K562 (cell line): ENCODE results near the gene USP35. TPM values are rescaled to one million over a fixed set of nuclear protein-coding genes. Genes with fewer than 3 reads are reported as not detected.

ENCODE experiments used
- ATAC-seq: fragments of 200-7000 bp; cut with Tn5 transposase; 3 replicates; pipeline ENCODE4 v1.9.1; 2020; ENCODE audit warnings: moderate library complexity
- BruUV-seq: library from RNA; stranded (reverse); fragments of 400-500 nt; replicated peaks from 2 replicates; lab custom pipeline; 2021; lab: Mats Ljungman, UMichigan
- CTCF ChIA-PET: fragments of 300-600 bp; formaldehyde crosslinking; extraction: SDS; loops from one replicate; lab custom pipeline; 2021; ENCODE audit warnings: low intra/inter-chr PET ratio; lab: Yijun Ruan, JAX
- POLR2A ChIA-PET: fragments of 300-600, 350-650 bp; sonication (Branson Sonifier 250); formaldehyde crosslinking; extraction: SDS; loops from one replicate; lab custom pipeline; 2021; ENCODE audit warnings: antibody characterized with exemption, inconsistent platforms; lab: Yijun Ruan, JAX
- DNase-seq, 4 experiments: peaks; one replicate each; pipeline versions ENCODE4 v3.0.0 to v3.0.0-alpha.2; 2011 to 2018; ENCODE audit warnings: low spot score in 3 of 4, mixed read lengths in 3 of 4; ENCODE audit errors: extremely low read depth in 1 of 4
- FAIRE-seq: peaks from 2 replicates; lab custom pipeline; 2011; peaks lifted over from hg19 to GRCh38; lab: Jason Lieb, UNC
- H2AFZ ChIP-seq: 2 replicates; pipeline ENCODE4 v1.6.0; 2011; ENCODE audit warnings: low read depth, low read length, control low read depth, inconsistent platforms
- H3K27ac ChIP-seq: fragments of 200-600 bp; 3 replicates; pipeline ENCODE4 v1.8.0; 2011; ENCODE audit warnings: low read depth, mild to moderate bottlenecking, control low read depth, inconsistent platforms, low read length, moderate library complexity, mixed read lengths; ENCODE audit errors: extremely low read depth
- H3K27me3 ChIP-seq, 2 experiments: fragments of 300-600 bp in 1 of 2; 2 replicates in 1 of 2; 3 replicates in 1 of 2; pipeline versions ENCODE4 v1.6.0 to v1.8.0; 2011; ENCODE audit warnings: inconsistent platforms in 2 of 2, low read length in 2 of 2, mild to moderate bottlenecking in 1 of 2, mixed read lengths in 1 of 2, moderate library complexity in 1 of 2; ENCODE audit not compliant: control insufficient read depth in 2 of 2, insufficient read depth in 2 of 2
- H3K36me3 ChIP-seq: fragments of 300-600 bp; 3 replicates; pipeline ENCODE4 v1.8.0; 2011; ENCODE audit warnings: mild to moderate bottlenecking, low read length, inconsistent platforms; ENCODE audit not compliant: control insufficient read depth, insufficient read depth
- H3K4me1 ChIP-seq, 2 experiments: fragments of 200-600 bp in 1 of 2; replicated peaks in 1 of 2; 2 replicates in 1 of 2; 3 replicates in 1 of 2; pipeline versions ENCODE4 v1.5.1 to v1.8.0; 2011; ENCODE audit warnings: inconsistent platforms in 2 of 2, low read length in 2 of 2, mild to moderate bottlenecking in 1 of 2, mixed read lengths in 1 of 2, moderate library complexity in 1 of 2; ENCODE audit not compliant: control insufficient read depth in 2 of 2, insufficient read depth in 2 of 2
- H3K4me2 ChIP-seq: 2 replicates; pipeline ENCODE4 v1.6.1; 2011; ENCODE audit warnings: low read length, control low read depth, inconsistent platforms, mixed read lengths; ENCODE audit not compliant: insufficient read depth
- H3K4me3 ChIP-seq: fragments of 200-600 bp; sonication (generic), shearing (Covaris generic); 2 replicates; pipeline ENCODE4 v1.5.1; 2016; ENCODE audit warnings: control low read depth, inconsistent platforms
- H3K79me2 ChIP-seq: fragments of 200-600 bp; 3 replicates; pipeline ENCODE4 v1.8.0; 2011; ENCODE audit warnings: low read length, inconsistent platforms; ENCODE audit not compliant: control insufficient read depth, insufficient read depth
- H3K9ac ChIP-seq, 2 experiments: 2 replicates each; pipeline versions ENCODE4 v1.6.0 to v1.6.1; 2011; ENCODE audit warnings: low read depth in 2 of 2, low read length in 2 of 2, control low read depth in 1 of 2, inconsistent platforms in 1 of 2, mild to moderate bottlenecking in 1 of 2, mixed read lengths in 1 of 2; ENCODE audit not compliant: insufficient read depth in 1 of 2
- H3K9me1 ChIP-seq: one replicate; pipeline ENCODE4 v1.6.0; 2011; ENCODE audit warnings: inconsistent platforms, mild to moderate bottlenecking, low read length, moderate library complexity; ENCODE audit not compliant: control insufficient read depth, insufficient read depth
- H3K9me3 ChIP-seq: replicated peaks from 2 replicates; pipeline ENCODE4 v1.5.1; 2011; ENCODE audit warnings: low read depth, low read length, inconsistent platforms; ENCODE audit not compliant: control insufficient read depth, insufficient read depth
- H4K20me1 ChIP-seq: replicated peaks from 2 replicates; pipeline ENCODE4 v1.6.1; 2011; ENCODE audit warnings: low read length, inconsistent platforms, mixed read lengths; ENCODE audit not compliant: control insufficient read depth, insufficient read depth
- ATF1 ChIP-seq, 2 experiments: fragments of 450-650 bp in 1 of 2; IDR thresholded peaks; 2 replicates each; pipeline ENCODE4 v1.6.1; 2016; ENCODE audit warnings: missing compliant biosample characterization in 1 of 2, missing genetic modification characterization in 1 of 2
- CREB3 ChIP-seq: fragments of 450-650 bp; conservative IDR thresholded peaks from 2 replicates; pipeline ENCODE4 v1.6.1; 2016; ENCODE audit warnings: missing genetic modification characterization, low read depth, mild to moderate bottlenecking, missing compliant biosample characterization, moderate library complexity
- JUND ChIP-seq, 2 experiments: IDR thresholded peaks; 2 replicates in 1 of 2; 3 replicates in 1 of 2; pipeline ENCODE4 v1.6.1; 2011; ENCODE audit warnings: borderline replicate concordance in 2 of 2, low read depth in 2 of 2, low read length in 2 of 2, improper control_type of control experiment in 1 of 2, missing biosample characterization in 1 of 2, missing genetic modification characterization in 1 of 2, missing genetic modification reagents in 1 of 2
- KHSRP ChIP-seq: fragments of 450-650 bp; IDR thresholded peaks from 2 replicates; pipeline ENCODE4 v1.6.1; 2017
- MIER1 ChIP-seq: fragments of 450-650 bp; IDR thresholded peaks from 2 replicates; pipeline ENCODE4 v1.6.1; 2016; ENCODE audit warnings: antibody characterized with exemption, mild to moderate bottlenecking, low read depth
- NFXL1 ChIP-seq: fragments of 450-650 bp; formaldehyde crosslinking; IDR thresholded peaks from 2 replicates; pipeline ENCODE4 v1.4.0; 2021; ENCODE audit warnings: mild to moderate bottlenecking
- RBM17 ChIP-seq: fragments of 200-400 bp; formaldehyde crosslinking; IDR thresholded peaks from 2 replicates; pipeline ENCODE4 v1.6.1; 2017; ENCODE audit warnings: low read depth, mild to moderate bottlenecking, low read length, borderline replicate concordance
- RBM22 ChIP-seq: fragments of 200-400 bp; formaldehyde crosslinking; IDR thresholded peaks from 2 replicates; pipeline ENCODE4 v1.6.1; 2018; ENCODE audit warnings: low read length, low read depth; ENCODE audit not compliant: poor library complexity, severe bottlenecking
- RBM39 ChIP-seq: fragments of 200-400 bp; formaldehyde crosslinking; optimal IDR thresholded peaks from 2 replicates; pipeline ENCODE3; 2018; ENCODE audit warnings: low read depth, low read length
- RHOXF2B ChIP-seq: fragments of 250-450 bp; sonication (Bioruptor Pico); conservative IDR thresholded peaks from 2 replicates; pipeline ENCODE4 v1.5.1; 2021
- SIN3B ChIP-seq: fragments of 450-650 bp; IDR thresholded peaks from 2 replicates; pipeline ENCODE4 v1.6.1; 2017; ENCODE audit warnings: low read depth, mild to moderate bottlenecking, moderate library complexity
- TBL1XR1 ChIP-seq, 2 experiments: IDR thresholded peaks; 2 replicates each; pipeline ENCODE4 v1.6.1; 2012; ENCODE audit warnings: improper control_type of control experiment in 2 of 2, low read length in 2 of 2, mild to moderate bottlenecking in 1 of 2
- ZNF274 ChIP-seq: IDR thresholded peaks from 2 replicates; pipeline ENCODE4 v1.6.1; 2011; ENCODE audit warnings: low read depth, mild to moderate bottlenecking, low read length, moderate library complexity, borderline replicate concordance
- ZNF589 ChIP-seq: fragments of 200-800 bp; sonication (Bioruptor generic); IDR thresholded peaks from 2 replicates; pipeline ENCODE4 v1.6.1; 2016; ENCODE audit warnings: low read depth, missing genetic modification characterization, missing compliant biosample characterization
- ZNF766 ChIP-seq: fragments of 200-800 bp; sonication (Bioruptor generic); conservative IDR thresholded peaks from 2 replicates; pipeline ENCODE4 v1.6.1; 2016; ENCODE audit warnings: missing genetic modification characterization, missing compliant biosample characterization
- WGBS: fragments of 100-300 bp; shearing (Covaris generic); methylation state at CpG from one replicate; pipeline ENCODE4 v1.1.6; 2016; ENCODE audit warnings: low coverage, mixed read lengths; ENCODE audit not compliant: insufficient coverage; ENCODE audit errors: missing lambda C conversion rate; 5-methylcytosine and 5-hydroxymethylcytosine counted together
- in situ Hi-C: fragments of 300-500 bp; cut with MboI; formaldehyde crosslinking; loops from 4 replicates; pipeline ENCODE4 v1.15.0; 2018; ENCODE audit warnings: inconsistent platforms, mixed read lengths
- intact Hi-C: fragments of 100-400 bp; cut with micrococcal nuclease; formaldehyde crosslinking; loops from 2 replicates; pipeline ENCODE4 v1.14.2; 2022
- polyA plus RNA-seq, 8 experiments: library from polyadenylated mRNA; depleted of rRNA in 4 of 8; stranded (reverse) in 5 of 8; unstranded in 3 of 8; fragments of >200 nt; fragmentation: Nextera tagmentation in 2 of 8; fragmentation: Illumina TruSeq in 1 of 8; extraction: Ambion mirVana in 2 of 8; extraction: Trizol in 1 of 8; gene quantifications; 2 replicates each; pipeline versions ENCODE4 v1.2.1 to v1.2.3, GENCODE V29; 2011 to 2014; ENCODE audit warnings: inconsistent platforms in 1 of 8, missing spikeins in 1 of 8
- total RNA-seq, 7 experiments: library from RNA; depleted of rRNA in 6 of 7; stranded (reverse); fragments of >200 nt in 6 of 7; fragmentation: Illumina TruSeq in 2 of 7; extraction: Trizol in 2 of 7; gene quantifications; 2 replicates each; pipeline versions ENCODE4 v1.2.1 to v1.2.3, GENCODE V29; 2011 to 2021; ENCODE audit warnings: low replicate concordance in 1 of 7

USP35 gene
- total and polyA plus RNA-seq, 9 of the 15 experiments (the other 6 are each of a cell fraction or from before 2014, with no cell fraction given), result 0.01 to 4.8 (median 3.6) TPM

- DNase-seq (no peak), ATAC-seq (no peak), FAIRE-seq (no peak)
- intact Hi-C loops (no loop called here), in situ Hi-C loops (loop anchor here (5.0 kb wide), 1 partner anchor 337 kb away; no protein-coding TSS in a partner anchor)
- Histone ChIP-seq H3K79me2 (no peaks in the 10 kb centered on the region), H4K20me1 (no peaks in the 10 kb centered on the region), H3K9me1 (no peaks in the 10 kb centered on the region), H3K9me3 (no peaks in the 10 kb centered on the region), H3K36me3 (peaks cover 70% of the 10 kb centered on the region; the same call in 2 of the 3 replicates), H2AFZ (no peak overlapping the region), H3K27ac (no peak overlapping the region), H3K27me3 (no peaks in the 10 kb centered on the region), H3K9ac (no peak overlapping the region), H3K4me3 (no peak overlapping the region), H3K4me1 (peaks cover 0 to 11% of the 10 kb centered on the region in 2 experiments; a peak in 2 of 5 replicates), H3K4me2 (no peak overlapping the region)
- ChIA-PET POLR2A (interaction anchor here (0.6 to 0.9 kb wide), 2 partner anchors 8 to 14 kb away, joined by 3 to 4 read pairs; no protein-coding TSS in a partner anchor), CTCF (no interaction called here)
- TF ChIP-seq MIER1 (no peak), SIN3B (no peak), RBM22 (no peak), ZNF766 (CRISPR knock-in tag) (no peak), KHSRP (no peak), ZNF589 (CRISPR knock-in tag) (no peak), ATF1 (CRISPR knock-in tag; IDR thresholded peaks at IDR 0.05) (no peak), ATF1 (tag; IDR thresholded peaks at IDR 0.05) (no peak), JUND (IDR thresholded peaks at IDR 0.05; ENCODE audit: borderline replicate concordance, low read depth, low read length) (no peak), JUND (tag; IDR thresholded peaks at IDR 0.05; ENCODE audit: borderline replicate concordance, low read depth, low read length) (no peak), ZNF274 (no peak), RBM39 (no peak), RBM17 (no peak), NFXL1 (CRISPR knock-in tag) (no peak), RHOXF2B (CRISPR knock-in tag) (no peak), TBL1XR1 (IDR thresholded peaks at IDR 0.05; ENCODE audit: low read length in 2 of 2) (no peak), CREB3 (no peak)
- no TSS peak for BruUV-seq
- 82% methylated on average over 7 of the region's 7 CpGs for WGBS
These were observed 36.2 kb downstream of the USP35 start for GRCh38 chr11:78224906-78225420.
